PFSK-1 (cell line): Measurements from ENCODE around the gene COMT.

Experiments
- POLR2AphosphoS5 ChIP-seq: IDR thresholded peaks from 2 replicates; pipeline ENCODE4 v1.6.1; 2012; ENCODE audit warnings: low read depth, mild to moderate bottlenecking, control low read depth, low read length, moderate library complexity
- TAF1 ChIP-seq: IDR thresholded peaks from 2 replicates; pipeline ENCODE4 v1.6.1; 2012; ENCODE audit warnings: low read length, control low read depth, borderline replicate concordance; ENCODE audit not compliant: insufficient read depth
- TF ChIP-seq, protein P1 (sequence below), 2 experiments: IDR thresholded peaks; 2 replicates each; pipeline versions ENCODE4 v1.6.1 to v1.8.0; 2011 to 2012; ENCODE audit warnings: low read depth in 2 of 2, low read length in 2 of 2, control low read depth in 1 of 2, inconsistent platforms in 1 of 2, mild to moderate bottlenecking in 1 of 2, moderate library complexity in 1 of 2; ENCODE audit not compliant: insufficient read depth in 1 of 2

DNA sequence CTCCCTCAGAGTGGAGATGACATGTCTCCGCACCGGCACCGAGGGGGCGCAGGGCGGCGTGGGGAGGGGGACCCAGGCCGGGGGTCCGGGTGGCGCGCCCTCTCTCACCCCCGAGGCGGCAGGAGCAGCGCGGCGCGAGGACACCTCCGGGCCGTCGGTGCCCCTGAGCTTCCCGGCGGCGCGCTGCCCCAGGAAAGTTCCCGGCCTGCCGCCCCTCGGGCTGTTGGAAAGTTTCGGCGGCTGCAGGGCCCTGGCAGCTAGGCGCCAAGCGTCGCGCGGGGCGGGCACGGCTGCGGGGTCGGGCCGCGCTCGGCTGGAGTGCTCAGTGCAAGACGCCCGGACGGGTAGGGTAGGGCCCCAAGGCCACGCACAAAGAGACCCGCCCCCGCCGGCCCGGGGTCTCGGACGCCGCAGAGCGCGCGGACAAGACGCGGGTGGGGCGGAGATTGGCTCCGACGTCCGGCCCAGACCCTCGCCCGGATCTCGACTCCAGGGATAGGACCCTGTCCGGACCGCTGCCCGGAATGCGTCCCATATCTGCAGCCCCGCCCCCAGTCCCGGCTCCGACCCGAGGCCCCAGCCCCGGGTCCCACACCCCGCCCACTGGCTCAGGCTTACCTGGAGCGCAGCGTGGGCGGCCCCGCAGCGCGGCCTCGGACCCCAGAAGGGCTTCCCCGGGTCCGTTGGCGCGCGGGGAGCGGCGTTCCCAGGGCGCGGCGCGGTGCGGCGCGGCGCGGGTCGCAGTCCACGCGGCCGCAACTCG, 74.6 kb downstream of the COMT start:
- TF ChIP-seq TAF1 (no peak), POLR2AphosphoS5 (no peak)
- TF ChIP-seq, protein P1, sequence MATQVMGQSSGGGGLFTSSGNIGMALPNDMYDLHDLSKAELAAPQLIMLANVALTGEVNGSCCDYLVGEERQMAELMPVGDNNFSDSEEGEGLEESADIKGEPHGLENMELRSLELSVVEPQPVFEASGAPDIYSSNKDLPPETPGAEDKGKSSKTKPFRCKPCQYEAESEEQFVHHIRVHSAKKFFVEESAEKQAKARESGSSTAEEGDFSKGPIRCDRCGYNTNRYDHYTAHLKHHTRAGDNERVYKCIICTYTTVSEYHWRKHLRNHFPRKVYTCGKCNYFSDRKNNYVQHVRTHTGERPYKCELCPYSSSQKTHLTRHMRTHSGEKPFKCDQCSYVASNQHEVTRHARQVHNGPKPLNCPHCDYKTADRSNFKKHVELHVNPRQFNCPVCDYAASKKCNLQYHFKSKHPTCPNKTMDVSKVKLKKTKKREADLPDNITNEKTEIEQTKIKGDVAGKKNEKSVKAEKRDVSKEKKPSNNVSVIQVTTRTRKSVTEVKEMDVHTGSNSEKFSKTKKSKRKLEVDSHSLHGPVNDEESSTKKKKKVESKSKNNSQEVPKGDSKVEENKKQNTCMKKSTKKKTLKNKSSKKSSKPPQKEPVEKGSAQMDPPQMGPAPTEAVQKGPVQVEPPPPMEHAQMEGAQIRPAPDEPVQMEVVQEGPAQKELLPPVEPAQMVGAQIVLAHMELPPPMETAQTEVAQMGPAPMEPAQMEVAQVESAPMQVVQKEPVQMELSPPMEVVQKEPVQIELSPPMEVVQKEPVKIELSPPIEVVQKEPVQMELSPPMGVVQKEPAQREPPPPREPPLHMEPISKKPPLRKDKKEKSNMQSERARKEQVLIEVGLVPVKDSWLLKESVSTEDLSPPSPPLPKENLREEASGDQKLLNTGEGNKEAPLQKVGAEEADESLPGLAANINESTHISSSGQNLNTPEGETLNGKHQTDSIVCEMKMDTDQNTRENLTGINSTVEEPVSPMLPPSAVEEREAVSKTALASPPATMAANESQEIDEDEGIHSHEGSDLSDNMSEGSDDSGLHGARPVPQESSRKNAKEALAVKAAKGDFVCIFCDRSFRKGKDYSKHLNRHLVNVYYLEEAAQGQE (IDR thresholded peaks at IDR 0.05; ENCODE audit: insufficient read depth in 1 of 2, low read depth in 2 of 2, low read length in 2 of 2) = no peak
